Breast epithelium (tissue), 4 donors: ENCODE results near the gene TRAPPC13. TPM values are rescaled to one million over a fixed set of nuclear protein-coding genes. Genes with fewer than 3 reads are reported as not detected.

Experiments
- DNase-seq, 2 donors: peaks; one replicate each; pipeline ENCODE4 v3.0.0-alpha.2; 2019; ENCODE audit warnings: low spot score in 2 of 2
- H3K27ac ChIP-seq, 2 donors: fragments of 200-600 bp; sonication (generic) in 1 of 2; one replicate each; pipeline ENCODE4 v1.5.1; 2016 to 2019; ENCODE audit warnings: mild to moderate bottlenecking in 1 of 2
- H3K27me3 ChIP-seq, 2 donors: fragments of 200-600 bp; sonication (generic) in 1 of 2; one replicate each; pipeline versions ENCODE4 v1.5.1 to v1.6.0; 2017 to 2019; ENCODE audit warnings: control low read depth in 1 of 2, mild to moderate bottlenecking in 1 of 2
- H3K36me3 ChIP-seq: fragments of 200-600 bp; one replicate; pipeline ENCODE4 v1.5.1; 2019
- H3K4me1 ChIP-seq, 2 donors: fragments of 200-600 bp; sonication (generic); one replicate each; pipeline ENCODE4 v1.5.1; 2016 to 2019; ENCODE audit warnings: control low read depth in 1 of 2
- H3K4me3 ChIP-seq, 3 donors: fragments of 200-600 bp; sonication (generic); 1 replicate in 2 of 3; 2 replicates in 1 of 3; pipeline ENCODE4 v1.5.1; 2016 to 2019; ENCODE audit warnings: mild to moderate bottlenecking in 3 of 3, moderate library complexity in 2 of 3
- H3K9me3 ChIP-seq, 2 donors: fragments of 200-600 bp; sonication (generic) in 1 of 2; one replicate each; pipeline ENCODE4 v1.5.1; 2016 to 2019; ENCODE audit warnings: control low read depth in 1 of 2
- POLR2A ChIP-seq: fragments of 450-650 bp; IDR thresholded peaks from one replicate; pipeline ENCODE4 v1.6.1; 2016; ENCODE audit warnings: antibody characterized with exemption, mild to moderate bottlenecking, moderate library complexity
- POLR2AphosphoS5 ChIP-seq, 3 donors: sonication (generic); formaldehyde crosslinking; IDR thresholded peaks; one replicate each; pipeline ENCODE4 v1.6.1; 2017; ENCODE audit warnings: antibody characterized with exemption in 3 of 3
- intact Hi-C: fragments of 100-400 bp; cut with DNase I; formaldehyde crosslinking; loops from one replicate; pipeline ENCODE4 v1.15.1; 2023; ENCODE audit warnings: low total_unique reads
- total RNA-seq, 3 donors: library from RNA; depleted of rRNA; stranded (reverse); fragments of >200 nt; gene quantifications; one replicate each; pipeline ENCODE4 v1.1.0, GENCODE V29; 2016
- TF ChIP-seq, protein P1 (sequence below), 3 donors: fragments of 450-650 bp; IDR thresholded peaks; one replicate each; pipeline ENCODE4 v1.5.1; 2016 to 2017; ENCODE audit warnings: antibody characterized with exemption in 3 of 3, mild to moderate bottlenecking in 3 of 3, moderate library complexity in 3 of 3

TRAPPC13 gene
- total RNA-seq, 3 donors from 2014 or later, result 17.4 to 27.4 (median 19.7) TPM

DNA sequence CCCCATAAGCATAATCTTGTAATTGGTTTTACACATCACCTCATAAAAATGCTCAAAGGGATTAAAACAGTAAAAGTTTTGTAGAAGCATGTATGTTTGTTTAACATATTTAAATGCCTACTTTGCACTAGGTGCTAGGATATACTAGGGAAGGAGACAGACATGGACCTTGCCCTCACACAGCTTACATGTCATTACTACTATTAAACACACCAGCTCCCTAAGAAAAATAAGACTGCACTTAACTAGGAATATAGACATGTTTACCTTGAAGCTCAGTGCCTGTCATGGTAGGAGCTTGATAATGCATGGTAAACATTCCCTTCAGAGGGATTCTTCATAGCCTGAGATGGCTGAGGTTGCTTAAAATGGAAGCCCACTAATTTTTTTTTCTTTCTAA, 6.2 kb downstream of the TRAPPC13 start:
- Histone ChIP-seq H3K27me3 (no peaks in the 10 kb centered on the region), H3K27ac (no peak overlapping the region), H3K9me3 (no peaks in the 10 kb centered on the region), H3K4me1 (peaks cover 0 to 3% of the 10 kb centered on the region in 2 donors), H3K36me3 (peaks cover 3% of the 10 kb centered on the region), H3K4me3 (no peak overlapping the region)
- intact Hi-C loops, result no loop called here
- no peak for DNase-seq
- TF ChIP-seq POLR2A, result no peak
- no peak for TF ChIP-seq POLR2AphosphoS5 (IDR thresholded peaks at IDR 0.05)
- TF ChIP-seq, protein P1, sequence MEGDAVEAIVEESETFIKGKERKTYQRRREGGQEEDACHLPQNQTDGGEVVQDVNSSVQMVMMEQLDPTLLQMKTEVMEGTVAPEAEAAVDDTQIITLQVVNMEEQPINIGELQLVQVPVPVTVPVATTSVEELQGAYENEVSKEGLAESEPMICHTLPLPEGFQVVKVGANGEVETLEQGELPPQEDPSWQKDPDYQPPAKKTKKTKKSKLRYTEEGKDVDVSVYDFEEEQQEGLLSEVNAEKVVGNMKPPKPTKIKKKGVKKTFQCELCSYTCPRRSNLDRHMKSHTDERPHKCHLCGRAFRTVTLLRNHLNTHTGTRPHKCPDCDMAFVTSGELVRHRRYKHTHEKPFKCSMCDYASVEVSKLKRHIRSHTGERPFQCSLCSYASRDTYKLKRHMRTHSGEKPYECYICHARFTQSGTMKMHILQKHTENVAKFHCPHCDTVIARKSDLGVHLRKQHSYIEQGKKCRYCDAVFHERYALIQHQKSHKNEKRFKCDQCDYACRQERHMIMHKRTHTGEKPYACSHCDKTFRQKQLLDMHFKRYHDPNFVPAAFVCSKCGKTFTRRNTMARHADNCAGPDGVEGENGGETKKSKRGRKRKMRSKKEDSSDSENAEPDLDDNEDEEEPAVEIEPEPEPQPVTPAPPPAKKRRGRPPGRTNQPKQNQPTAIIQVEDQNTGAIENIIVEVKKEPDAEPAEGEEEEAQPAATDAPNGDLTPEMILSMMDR (IDR thresholded peaks at IDR 0.05), result no peak

DNA sequence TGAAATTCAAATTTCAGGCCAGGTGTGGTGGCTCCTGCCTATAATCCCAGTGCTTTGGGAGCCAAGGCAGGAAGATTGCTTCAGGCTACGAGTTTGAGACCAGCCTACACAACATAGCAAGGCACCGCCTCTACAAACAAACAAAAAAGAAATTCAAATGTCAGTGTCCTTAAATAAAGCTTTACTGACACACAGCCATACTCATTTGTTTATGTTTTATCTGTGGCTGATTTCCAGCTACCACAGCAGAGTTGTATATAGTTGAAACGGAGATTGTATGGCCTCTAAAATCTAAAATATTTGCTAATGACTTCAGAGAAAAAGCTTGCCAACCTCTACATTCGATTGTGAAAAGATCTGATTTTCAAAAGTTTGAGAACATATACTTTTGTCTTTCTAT, 15.4 kb downstream of the TRAPPC13 start:
- H3K36me3 ChIP-seq, result no peaks in the 10 kb centered on the region

DNA sequence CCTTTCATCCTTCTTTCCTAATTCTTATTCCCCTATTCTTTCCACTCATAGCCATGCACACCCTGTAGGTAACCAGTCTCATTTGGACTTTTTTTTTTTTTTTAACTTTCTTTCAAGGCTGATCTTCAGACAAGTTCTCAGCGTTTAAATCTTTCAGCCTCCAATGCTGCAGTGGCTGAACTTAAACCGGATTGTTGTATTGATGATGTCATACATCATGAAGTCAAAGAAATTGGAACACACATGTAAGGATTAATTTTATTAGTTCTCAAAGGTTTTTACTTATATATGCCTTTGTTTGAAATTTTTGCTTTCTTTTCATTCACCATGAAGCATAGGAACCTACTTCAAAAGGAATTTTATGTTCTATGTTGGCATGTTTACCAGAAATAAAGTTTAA, 22.1 kb downstream of the TRAPPC13 start:
- Histone ChIP-seq H3K27ac (no peak overlapping the region), H3K36me3 (no peaks in the 10 kb centered on the region), H3K4me3 (no peak overlapping the region), H3K27me3 (no peaks in the 10 kb centered on the region), H3K4me1 (no peaks in the 10 kb centered on the region), H3K9me3 (no peaks in the 10 kb centered on the region)
- no peak for DNase-seq
- intact Hi-C loops, result no loop called here
- TF ChIP-seq POLR2AphosphoS5 (IDR thresholded peaks at IDR 0.05), result no peak
- TF ChIP-seq, protein P1 (IDR thresholded peaks at IDR 0.05), result no peak
- no peak for TF ChIP-seq POLR2A

More for the DNA sequence above, 15.4 kb downstream of the TRAPPC13 start:
- H3K4me1 ChIP-seq, result no peaks in the 10 kb centered on the region
- DNase-seq, result no peak
- H3K4me3 ChIP-seq, result no peak overlapping the region
- no peak overlapping the region for H3K27ac ChIP-seq
- no peaks in the 10 kb centered on the region for H3K9me3 ChIP-seq
- intact Hi-C loops, result no loop called here
- no peak for TF ChIP-seq POLR2AphosphoS5 (IDR thresholded peaks at IDR 0.05)
- TF ChIP-seq POLR2A, result no peak
- TF ChIP-seq, protein P1 (IDR thresholded peaks at IDR 0.05), result no peak
- no peaks in the 10 kb centered on the region for H3K27me3 ChIP-seq

DNA sequence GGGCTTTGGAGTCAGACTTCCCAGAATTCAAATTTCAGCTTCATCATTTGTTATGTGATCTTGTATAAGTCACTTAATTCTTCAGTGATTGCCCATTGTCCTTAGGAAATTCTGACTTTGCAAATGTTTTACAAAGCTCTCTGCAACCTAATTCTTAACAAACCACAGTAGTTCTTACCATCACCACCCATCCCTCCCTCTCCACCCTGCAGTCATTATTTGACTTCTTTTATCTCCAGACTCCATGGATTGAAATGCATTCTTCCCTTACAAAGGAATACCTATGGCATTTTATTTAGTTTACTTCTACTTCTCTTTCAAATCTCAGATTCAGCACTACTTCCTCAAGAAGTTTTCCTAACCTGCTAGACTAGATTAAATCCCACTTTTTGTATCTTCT, 23.1 kb downstream of the TRAPPC13 start:
- Histone ChIP-seq H3K4me3 (no peak overlapping the region), H3K27ac (no peak overlapping the region), H3K36me3 (no peaks in the 10 kb centered on the region), H3K27me3 (no peaks in the 10 kb centered on the region), H3K9me3 (no peaks in the 10 kb centered on the region), H3K4me1 (no peaks in the 10 kb centered on the region)
- DNase-seq, result no peak
- intact Hi-C loops, result no loop called here
- TF ChIP-seq, protein P1 (IDR thresholded peaks at IDR 0.05), result no peak
- TF ChIP-seq POLR2A (no peak), POLR2AphosphoS5 (IDR thresholded peaks at IDR 0.05) (no peak)

DNA sequence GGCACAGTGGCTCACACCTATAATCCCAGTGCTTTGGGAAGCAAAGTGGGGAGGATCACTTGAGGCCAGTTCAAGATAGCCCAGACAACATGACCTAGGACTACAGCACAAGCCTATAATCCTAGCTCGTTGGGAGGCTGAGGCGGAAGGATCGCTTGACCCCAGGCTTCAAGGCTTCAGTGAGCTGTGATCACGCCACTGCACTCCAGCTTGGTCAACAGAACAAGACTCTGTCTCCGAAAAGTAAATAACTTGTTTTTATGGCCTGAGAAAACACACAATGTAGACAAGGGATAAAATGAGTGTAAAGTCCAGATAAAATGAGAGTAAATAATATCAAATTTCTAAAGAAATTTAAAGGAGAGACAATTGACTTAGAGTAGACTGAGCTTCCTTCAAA, 26.3 kb downstream of the TRAPPC13 start:
- no peak for DNase-seq
- TF ChIP-seq, protein P1 (IDR thresholded peaks at IDR 0.05), result no peak
- TF ChIP-seq POLR2AphosphoS5 (IDR thresholded peaks at IDR 0.05) (no peak), POLR2A (no peak)
- Histone ChIP-seq H3K27ac (no peak overlapping the region), H3K4me1 (no peaks in the 10 kb centered on the region), H3K4me3 (no peak overlapping the region), H3K27me3 (no peaks in the 10 kb centered on the region), H3K9me3 (no peaks in the 10 kb centered on the region), H3K36me3 (no peaks in the 10 kb centered on the region)
- intact Hi-C loops, result no loop called here
